Keratinocyte (primary cell): Measurements from ENCODE around the gene AHSP. TPM values are rescaled to one million over a fixed set of nuclear protein-coding genes. Genes with fewer than 3 reads are reported as not detected.
"Not testable (repeated sequence)": the region's sequence is repeated elsewhere in the genome, so short reads cannot be mapped to it uniquely, and the experiment has no call there.

Source experiments
- DNase-seq: peaks from one replicate; pipeline ENCODE4 v3.0.0-alpha.2; 2011; ENCODE audit warnings: low read depth, missing footprints, low spot score
- FAIRE-seq: peaks from 2 replicates; lab custom pipeline; 2011; peaks lifted over from hg19 to GRCh38; lab: Jason Lieb, UNC
- H2AFZ ChIP-seq: 2 replicates; pipeline ENCODE4 v1.6.0; 2012; ENCODE audit warnings: low read length, control low read depth, inconsistent platforms; ENCODE audit not compliant: control insufficient read depth
- H3K27ac ChIP-seq: 2 replicates; pipeline ENCODE4 v1.5.1; 2011; ENCODE audit warnings: low read length; ENCODE audit not compliant: control insufficient read depth, insufficient read depth
- H3K27me3 ChIP-seq: 3 replicates; pipeline ENCODE4 v1.6.0; 2011; ENCODE audit warnings: low read length; ENCODE audit not compliant: control insufficient read depth, insufficient read depth; ENCODE audit errors: extremely low read depth
- H3K36me3 ChIP-seq, 2 experiments: 2 replicates in 1 of 2; 3 replicates in 1 of 2; pipeline ENCODE4 v1.5.1; 2011; ENCODE audit warnings: low read length in 2 of 2, mild to moderate bottlenecking in 1 of 2; ENCODE audit not compliant: control insufficient read depth in 2 of 2, insufficient read depth in 2 of 2; ENCODE audit errors: extremely low read depth in 1 of 2
- H3K4me1 ChIP-seq: 3 replicates; pipeline ENCODE4 v1.5.1; 2011; ENCODE audit warnings: low read length; ENCODE audit not compliant: control insufficient read depth, insufficient read depth; ENCODE audit errors: extremely low read depth
- H3K4me2 ChIP-seq: 3 replicates; pipeline ENCODE4 v1.6.0; 2011; ENCODE audit warnings: low read depth, low read length; ENCODE audit not compliant: control insufficient read depth, insufficient read depth; ENCODE audit errors: extremely low read depth
- H3K4me3 ChIP-seq, 3 experiments: fragments of 200-600 bp in 1 of 3; sonication (generic) in 1 of 3; 2 replicates in 2 of 3; 3 replicates in 1 of 3; pipeline ENCODE4 v1.5.1; 2011 to 2016; ENCODE audit warnings: low read length in 3 of 3, mild to moderate bottlenecking in 3 of 3, control low read depth in 2 of 3, inconsistent platforms in 1 of 3, low read depth in 1 of 3, mixed read lengths in 1 of 3, mixed run types in 1 of 3, moderate library complexity in 1 of 3; ENCODE audit not compliant: control insufficient read depth in 2 of 3, insufficient read depth in 2 of 3; ENCODE audit errors: extremely low read depth in 1 of 3
- H3K79me2 ChIP-seq: 2 replicates; pipeline ENCODE4 v1.6.0; 2012; ENCODE audit warnings: low read length; ENCODE audit not compliant: control insufficient read depth, insufficient read depth
- H3K9ac ChIP-seq: 3 replicates; pipeline ENCODE4 v1.6.0; 2011; ENCODE audit warnings: low read length; ENCODE audit not compliant: control insufficient read depth, insufficient read depth; ENCODE audit errors: extremely low read depth
- H3K9me1 ChIP-seq: 3 replicates; pipeline ENCODE4 v1.6.0; 2011; ENCODE audit warnings: low read length; ENCODE audit not compliant: control insufficient read depth, insufficient read depth; ENCODE audit errors: extremely low read depth
- H3K9me3 ChIP-seq: 2 replicates; pipeline ENCODE4 v1.5.1; 2012; ENCODE audit warnings: low read depth, low read length; ENCODE audit not compliant: control insufficient read depth
- H4K20me1 ChIP-seq: 3 replicates; pipeline ENCODE4 v1.6.0; 2011; ENCODE audit warnings: low read length; ENCODE audit not compliant: control insufficient read depth, insufficient read depth; ENCODE audit errors: extremely low read depth
- CTCF ChIP-seq, 3 experiments: IDR thresholded peaks in 1 of 3; conservative IDR thresholded peaks in 1 of 3; optimal IDR thresholded peaks in 1 of 3; 2 replicates in 2 of 3; 3 replicates in 1 of 3; pipeline versions ENCODE3 to v1.5.1; 2011; ENCODE audit warnings: low read length in 3 of 3, mild to moderate bottlenecking in 3 of 3, moderate library complexity in 2 of 3, control low read depth in 1 of 3, inconsistent platforms in 1 of 3; ENCODE audit not compliant: insufficient read depth in 2 of 3; ENCODE audit errors: extremely low read depth in 1 of 3
- EZH2 ChIP-seq: IDR thresholded peaks from one replicate; pipeline ENCODE4 v1.6.1; 2012; ENCODE audit warnings: inconsistent platforms, mild to moderate bottlenecking, low read length, moderate library complexity
- dilution Hi-C: fragments of 300-500 bp; cut with MboI; formaldehyde crosslinking; loops from one replicate; pipeline ENCODE4 v1.7.0; 2020; ENCODE audit warnings: low sequenced_read_pairs; ENCODE audit not compliant: extremely low pct_ligation_motif_present
- polyA plus RNA-seq, 5 experiments: library from polyadenylated mRNA; depleted of rRNA in 3 of 5; stranded (reverse) in 3 of 5; stranded (forward) in 1 of 5; unstranded in 1 of 5; fragments of >200 nt; gene quantifications; 1 replicate in 1 of 5; 2 replicates in 3 of 5; 3 replicates in 1 of 5; pipeline versions ENCODE4 v1.2.1 to v1.2.3, GENCODE V29; 2011 to 2012; ENCODE audit warnings: missing spikeins in 2 of 5, low read depth in 1 of 5, low replicate concordance in 1 of 5

The AHSP gene
- polyA plus RNA-seq, 1 donor (not counting 4 experiments of a cell fraction or from before 2014, with no cell fraction given), result not detected

DNA sequence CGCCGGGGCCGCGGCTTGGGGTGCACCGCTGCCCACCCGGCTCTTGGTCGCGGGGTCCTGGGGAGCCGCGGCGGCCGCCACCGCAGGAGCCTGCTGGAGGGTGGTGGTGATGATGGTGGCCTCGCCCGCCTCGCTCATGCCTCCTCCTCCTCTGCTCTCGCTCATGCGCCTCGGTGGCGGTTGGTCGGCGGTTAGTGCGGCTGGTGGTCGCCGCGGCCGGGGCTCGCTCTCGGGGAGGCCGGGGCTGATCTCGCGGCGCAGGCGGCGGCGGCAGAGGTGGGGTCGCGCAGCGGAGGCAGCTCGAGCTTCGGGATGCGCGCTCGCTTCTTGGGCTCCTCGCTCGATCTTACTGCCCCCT is 41.6 kb downstream of the AHSP start:
- H3K79me2 ChIP-seq, result no peaks in the 10 kb centered on the region
- H2AFZ ChIP-seq, result no peak overlapping the region
- TF ChIP-seq CTCF (optimal IDR thresholded peaks at IDR 0.05 in 1 of 3, IDR thresholded peaks at IDR 0.05 in 1 of 3, conservative IDR thresholded peaks at IDR 0.05 in 1 of 3; ENCODE audit: extremely low read depth in 1 of 3, insufficient read depth in 2 of 3, low read length in 3 of 3) (no peak), EZH2 (no peak)
- H3K4me2 ChIP-seq, result no peak overlapping the region
- no peaks in the 10 kb centered on the region for H3K4me1 ChIP-seq
- H3K9me3 ChIP-seq, result no peaks in the 10 kb centered on the region
- H3K9ac ChIP-seq, result no peak overlapping the region
- peaks cover 20% of the 10 kb centered on the region for H3K27me3 ChIP-seq
- dilution Hi-C loops, result no loop called here
- no peaks in the 10 kb centered on the region for H4K20me1 ChIP-seq
- H3K27ac ChIP-seq, result no peak overlapping the region
- no peaks in the 10 kb centered on the region for H3K9me1 ChIP-seq
- DNase-seq, result no peak
- H3K4me3 ChIP-seq, result no peak overlapping the region
- H3K36me3 ChIP-seq, result no peaks in the 10 kb centered on the region
- FAIRE-seq, result no peak

DNA sequence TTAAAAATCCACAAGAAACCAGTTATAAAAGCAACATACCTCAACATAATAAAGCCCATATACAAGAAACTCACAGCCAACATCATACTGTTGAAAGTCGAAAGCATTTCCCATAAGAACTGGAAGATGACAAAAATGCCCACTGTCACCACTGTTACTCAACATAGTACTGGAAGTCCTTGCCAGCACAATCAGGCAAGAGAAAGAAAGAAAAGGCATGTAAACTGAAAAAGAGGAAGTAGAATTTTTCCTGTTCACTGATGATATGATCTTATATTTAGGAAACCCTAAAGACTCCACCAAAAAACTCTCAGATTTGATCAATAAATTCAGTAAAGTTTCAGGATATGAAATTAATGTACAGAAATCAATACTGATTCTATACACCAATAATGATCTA is 45.1 kb downstream of the AHSP start:
- H2AFZ ChIP-seq, result no peak overlapping the region
- H3K79me2 ChIP-seq, result no peaks in the 10 kb centered on the region
- TF ChIP-seq CTCF (optimal IDR thresholded peaks at IDR 0.05 in 1 of 3, IDR thresholded peaks at IDR 0.05 in 1 of 3, conservative IDR thresholded peaks at IDR 0.05 in 1 of 3; ENCODE audit: extremely low read depth in 1 of 3, insufficient read depth in 2 of 3, low read length in 3 of 3), result no peak
- no peak for TF ChIP-seq EZH2
- H3K27ac ChIP-seq, result no peak overlapping the region
- H3K4me3 ChIP-seq, result no peak overlapping the region
- H3K9ac ChIP-seq, result no peak overlapping the region
- no peaks in the 10 kb centered on the region for H3K36me3 ChIP-seq
- dilution Hi-C loops, result no loop called here
- no peaks in the 10 kb centered on the region for H3K9me3 ChIP-seq
- H3K4me1 ChIP-seq, result no peaks in the 10 kb centered on the region
- H3K27me3 ChIP-seq, result peaks cover 20% of the 10 kb centered on the region
- no peak for DNase-seq
- H3K9me1 ChIP-seq, result no peaks in the 10 kb centered on the region
- H3K4me2 ChIP-seq, result no peak overlapping the region
- no peaks in the 10 kb centered on the region for H4K20me1 ChIP-seq
- no peak for FAIRE-seq

DNA sequence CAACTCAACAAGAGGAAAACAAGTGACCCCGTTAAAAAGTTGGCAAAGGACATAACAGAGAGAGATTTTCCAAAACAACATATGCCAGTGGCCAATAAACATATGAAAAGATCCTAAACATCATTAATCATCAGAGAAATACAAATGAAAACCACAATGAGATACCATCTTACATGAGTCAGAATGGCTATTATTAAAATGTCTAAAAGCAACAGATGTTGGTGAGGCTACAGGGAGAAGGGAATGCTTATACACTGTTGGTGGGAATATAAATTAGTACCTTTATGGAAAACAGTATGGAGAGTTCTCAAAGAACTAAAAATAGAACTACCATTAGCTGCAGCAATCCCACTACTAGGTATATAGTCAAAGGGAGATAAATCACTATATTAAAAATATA is 46.5 kb downstream of the AHSP start:
- H3K9me3 ChIP-seq, H3K4me3 ChIP-seq, H3K79me2 ChIP-seq, H3K4me1 ChIP-seq, dilution Hi-C loops, DNase-seq, H3K27ac ChIP-seq, H3K4me2 ChIP-seq, H3K27me3 ChIP-seq, H3K36me3 ChIP-seq, H2AFZ ChIP-seq, H4K20me1 ChIP-seq, H3K9me1 ChIP-seq, H3K9ac ChIP-seq, FAIRE-seq: not testable (repeated sequence)
